ENCODE measurements around the gene WDR5. TPM values are rescaled to one million over a fixed set of nuclear protein-coding genes. Genes with fewer than 3 reads are reported as not detected.
A peak's percentile ranks its signal among the peaks of the same experiment; 100 is the strongest.

Gene WDR5
- total and polyA plus RNA-seq, 2 of the 13 experiments (the other 11 are each of a cell fraction or from before 2014, with no cell fraction given), result 34.3 TPM

DNA sequence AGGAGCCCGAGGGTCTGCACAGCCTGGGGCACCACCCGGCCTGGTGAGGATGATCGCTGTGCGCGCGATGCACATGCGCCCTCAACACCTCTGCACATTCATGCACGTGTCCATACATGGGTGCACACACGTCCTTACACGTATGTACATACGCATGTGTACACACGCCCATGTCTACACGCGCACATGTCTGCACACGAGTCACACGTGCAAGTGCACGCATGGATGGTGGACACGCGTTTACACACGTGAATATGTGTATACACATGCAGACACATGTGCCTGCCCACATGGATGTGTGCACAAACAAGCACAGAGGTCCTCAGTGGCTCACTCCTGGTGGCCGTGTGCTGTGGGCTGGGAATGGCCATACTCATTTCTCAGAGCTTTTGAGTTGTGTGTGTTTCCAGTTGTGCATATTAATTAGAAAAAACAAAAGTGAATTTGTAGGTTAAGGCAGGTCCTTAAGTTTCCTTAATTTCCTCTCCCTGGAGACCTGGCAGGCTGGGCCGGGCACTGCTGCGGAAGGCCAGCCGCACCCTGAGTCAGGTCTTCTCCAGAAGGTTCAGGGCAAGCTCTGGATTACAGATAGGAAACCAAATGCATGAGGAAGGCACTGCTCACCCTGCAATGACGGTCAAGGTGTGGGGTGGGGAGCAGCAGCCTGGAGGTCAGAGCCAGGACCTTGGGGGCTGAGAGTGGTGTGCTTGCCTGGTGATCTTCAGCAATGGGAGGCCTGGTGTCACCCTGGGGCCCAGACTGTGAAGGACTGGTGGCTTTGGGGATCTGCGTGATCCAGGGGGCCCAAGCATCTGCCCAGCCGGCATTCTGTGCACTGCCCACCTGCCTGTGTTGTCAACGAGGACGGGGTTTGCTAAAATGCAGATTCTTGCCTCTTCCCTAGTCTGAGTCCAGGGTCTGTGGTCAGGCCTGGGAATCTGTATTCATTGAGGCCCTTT lies 29.8 kb downstream of the WDR5 start:
- 85% methylated on average over 19 of the region's 29 CpGs for WGBS (ENCODE audit: low lambda C conversion rate)
- Histone ChIP-seq H3K9ac (ENCODE audit: insufficient read depth, low read depth, low read length) (no peak overlapping the region), H3K4me3 (replicated peaks in 1 of 3; ENCODE audit: insufficient read depth in 1 of 3, low read depth in 2 of 3, low read length in 3 of 3) (no peak overlapping the region; a peak in 1 of 6 replicates), H3K9me3 (ENCODE audit: low read length) (no peaks in the 10 kb centered on the region), H3K36me3 (replicated peaks in 1 of 2; ENCODE audit: control insufficient read depth in 1 of 2, insufficient read depth in 2 of 2, low read length in 2 of 2) (no peaks in the 10 kb centered on the region; a peak in 1 of 5 replicates), H3K27ac (ENCODE audit: extremely low read length, insufficient read depth, low read length) (no peak overlapping the region), H3K4me2 (ENCODE audit: low read depth, low read length) (no peak overlapping the region), H4K20me1 (ENCODE audit: insufficient read depth, low read length) (no peaks in the 10 kb centered on the region), H3K27me3 (ENCODE audit: control insufficient read depth in 1 of 2, insufficient read depth in 2 of 2, low read length in 2 of 2) (no peaks in the 10 kb centered on the region), H2AFZ (ENCODE audit: low read length) (no peak overlapping the region), H3K79me2 (ENCODE audit: insufficient read depth, low read length) (no peaks in the 10 kb centered on the region), H3K4me1 (ENCODE audit: insufficient read depth, low read length) (no peaks in the 10 kb centered on the region; the same call in 1 of the 2 replicates)
- BruUV-seq (replicated peaks), result no TSS peak
- CTCF ChIA-PET (ENCODE audit: low intra/inter-chr PET ratio, low total read pairs), result no interaction called here
- FAIRE-seq, result peak; percentile 28
- in situ Hi-C loops (cut with HindIII; ENCODE audit: extremely low pct_ligation_motif_present, low pct_unique_long_range_greater_than_20kb) (loop anchor here (5.0 to 10.0 kb wide), 2 partner anchors 159 to 277 kb away; partner anchors contain the start of gene RXRA), intact Hi-C loops (cut with micrococcal nuclease; ENCODE audit: unreplicated experiment) (loop anchor here (5.0 kb wide), 1 partner anchor 1073 kb away; no protein-coding TSS in a partner anchor)
- TF ChIP-seq FOXK1 (CRISPR knock-in tag; IDR thresholded peaks at IDR 0.05; ENCODE audit: borderline replicate concordance, low read depth) (no peak), HNRNPUL1 (IDR thresholded peaks at IDR 0.05; ENCODE audit: low read depth, low read length) (no peak), FOXA1 (IDR thresholded peaks at IDR 0.05) (no peak), FOXA1 (CRISPR knock-in tag; IDR thresholded peaks at IDR 0.05) (peak; percentile 60; the same call in 1 of the 2 replicates), FLYWCH1 (CRISPR knock-in tag; IDR thresholded peaks at IDR 0.05) (no peak), CBX5 (CRISPR knock-in tag; IDR thresholded peaks at IDR 0.05; ENCODE audit: borderline replicate concordance) (no peak), ZNF724P (CRISPR knock-in tag; IDR thresholded peaks at IDR 0.05; ENCODE audit: borderline replicate concordance) (peak; percentile 58; the same call in 1 of the 2 replicates), FOXA3 (CRISPR knock-in tag; IDR thresholded peaks at IDR 0.05) (0 out of 2 replicates have a peak, but pooled peaks have one; percentile 5)
- TF ChIP-seq, protein P1, sequence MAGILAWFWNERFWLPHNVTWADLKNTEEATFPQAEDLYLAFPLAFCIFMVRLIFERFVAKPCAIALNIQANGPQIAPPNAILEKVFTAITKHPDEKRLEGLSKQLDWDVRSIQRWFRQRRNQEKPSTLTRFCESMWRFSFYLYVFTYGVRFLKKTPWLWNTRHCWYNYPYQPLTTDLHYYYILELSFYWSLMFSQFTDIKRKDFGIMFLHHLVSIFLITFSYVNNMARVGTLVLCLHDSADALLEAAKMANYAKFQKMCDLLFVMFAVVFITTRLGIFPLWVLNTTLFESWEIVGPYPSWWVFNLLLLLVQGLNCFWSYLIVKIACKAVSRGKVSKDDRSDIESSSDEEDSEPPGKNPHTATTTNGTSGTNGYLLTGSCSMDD (CRISPR knock-in tag; IDR thresholded peaks at IDR 0.05), result no peak
- TF ChIP-seq, protein P2, sequence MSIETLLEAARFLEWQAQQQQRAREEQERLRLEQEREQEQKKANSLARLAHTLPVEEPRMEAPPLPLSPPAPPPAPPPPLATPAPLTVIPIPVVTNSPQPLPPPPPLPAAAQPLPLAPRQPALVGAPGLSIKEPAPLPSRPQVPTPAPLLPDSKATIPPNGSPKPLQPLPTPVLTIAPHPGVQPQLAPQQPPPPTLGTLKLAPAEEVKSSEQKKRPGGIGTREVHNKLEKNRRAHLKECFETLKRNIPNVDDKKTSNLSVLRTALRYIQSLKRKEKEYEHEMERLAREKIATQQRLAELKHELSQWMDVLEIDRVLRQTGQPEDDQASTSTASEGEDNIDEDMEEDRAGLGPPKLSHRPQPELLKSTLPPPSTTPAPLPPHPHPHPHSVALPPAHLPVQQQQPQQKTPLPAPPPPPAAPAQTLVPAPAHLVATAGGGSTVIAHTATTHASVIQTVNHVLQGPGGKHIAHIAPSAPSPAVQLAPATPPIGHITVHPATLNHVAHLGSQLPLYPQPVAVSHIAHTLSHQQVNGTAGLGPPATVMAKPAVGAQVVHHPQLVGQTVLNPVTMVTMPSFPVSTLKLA (IDR thresholded peaks at IDR 0.05), result peak; percentile 90
- TF ChIP-seq, protein P3, sequence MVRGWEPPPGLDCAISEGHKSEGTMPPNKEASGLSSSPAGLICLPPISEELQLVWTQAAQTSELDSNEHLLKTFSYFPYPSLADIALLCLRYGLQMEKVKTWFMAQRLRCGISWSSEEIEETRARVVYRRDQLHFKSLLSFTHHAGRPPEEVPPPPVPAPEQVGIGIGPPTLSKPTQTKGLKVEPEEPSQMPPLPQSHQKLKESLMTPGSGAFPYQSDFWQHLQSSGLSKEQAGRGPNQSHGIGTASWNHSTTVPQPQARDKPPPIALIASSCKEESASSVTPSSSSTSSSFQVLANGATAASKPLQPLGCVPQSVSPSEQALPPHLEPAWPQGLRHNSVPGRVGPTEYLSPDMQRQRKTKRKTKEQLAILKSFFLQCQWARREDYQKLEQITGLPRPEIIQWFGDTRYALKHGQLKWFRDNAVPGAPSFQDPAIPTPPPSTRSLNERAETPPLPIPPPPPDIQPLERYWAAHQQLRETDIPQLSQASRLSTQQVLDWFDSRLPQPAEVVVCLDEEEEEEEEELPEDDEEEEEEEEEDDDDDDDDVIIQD (CRISPR knock-in tag; IDR thresholded peaks at IDR 0.05; ENCODE audit: low read depth), result no peak
- TF ChIP-seq, protein P4, sequence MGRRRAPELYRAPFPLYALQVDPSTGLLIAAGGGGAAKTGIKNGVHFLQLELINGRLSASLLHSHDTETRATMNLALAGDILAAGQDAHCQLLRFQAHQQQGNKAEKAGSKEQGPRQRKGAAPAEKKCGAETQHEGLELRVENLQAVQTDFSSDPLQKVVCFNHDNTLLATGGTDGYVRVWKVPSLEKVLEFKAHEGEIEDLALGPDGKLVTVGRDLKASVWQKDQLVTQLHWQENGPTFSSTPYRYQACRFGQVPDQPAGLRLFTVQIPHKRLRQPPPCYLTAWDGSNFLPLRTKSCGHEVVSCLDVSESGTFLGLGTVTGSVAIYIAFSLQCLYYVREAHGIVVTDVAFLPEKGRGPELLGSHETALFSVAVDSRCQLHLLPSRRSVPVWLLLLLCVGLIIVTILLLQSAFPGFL (CRISPR knock-in tag; IDR thresholded peaks at IDR 0.05), result no peak
- TF ChIP-seq, protein P5, sequence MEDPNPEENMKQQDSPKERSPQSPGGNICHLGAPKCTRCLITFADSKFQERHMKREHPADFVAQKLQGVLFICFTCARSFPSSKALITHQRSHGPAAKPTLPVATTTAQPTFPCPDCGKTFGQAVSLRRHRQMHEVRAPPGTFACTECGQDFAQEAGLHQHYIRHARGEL (CRISPR knock-in tag; IDR thresholded peaks at IDR 0.05), result peak; percentile 1; the same call in 1 of the 2 replicates
- ATAC-seq, result no peak
- no peak for DNase-seq (ENCODE audit: low spot score)
- POLR2A ChIA-PET, result interaction anchor here (0.9 to 1.7 kb wide), 3 partner anchors 30 to 1135 kb away, joined by 3 to 8 read pairs (median 6); partner anchors contain the start of genes GTF3C5 and WDR5
